Tibial nerve (tissue), 4 donors: Measurements from ENCODE around the gene WBP11.

Source experiments
- EP300 ChIP-seq, 2 donors: sonication (generic); formaldehyde crosslinking; IDR thresholded peaks; one replicate each; pipeline ENCODE4 v1.6.1; 2017; ENCODE audit warnings: antibody characterized with exemption in 2 of 2, mild to moderate bottlenecking in 1 of 2
- POLR2A ChIP-seq, 2 donors: fragments of 450-650 bp; IDR thresholded peaks; one replicate each; pipeline ENCODE4 v1.6.1; 2017; ENCODE audit warnings: antibody characterized with exemption in 2 of 2, mild to moderate bottlenecking in 2 of 2, moderate library complexity in 2 of 2
- TF ChIP-seq, protein P1 (sequence below), 5 experiments: fragments of 200-600 bp in 3 of 5; fragments of 450-650 bp in 2 of 5; sonication (generic) in 3 of 5; IDR thresholded peaks; one replicate each; pipeline ENCODE4 v1.5.1; 2016 to 2019; ENCODE audit warnings: antibody characterized with exemption in 5 of 5, mild to moderate bottlenecking in 3 of 5, moderate library complexity in 2 of 5

- TF ChIP-seq, protein P1, sequence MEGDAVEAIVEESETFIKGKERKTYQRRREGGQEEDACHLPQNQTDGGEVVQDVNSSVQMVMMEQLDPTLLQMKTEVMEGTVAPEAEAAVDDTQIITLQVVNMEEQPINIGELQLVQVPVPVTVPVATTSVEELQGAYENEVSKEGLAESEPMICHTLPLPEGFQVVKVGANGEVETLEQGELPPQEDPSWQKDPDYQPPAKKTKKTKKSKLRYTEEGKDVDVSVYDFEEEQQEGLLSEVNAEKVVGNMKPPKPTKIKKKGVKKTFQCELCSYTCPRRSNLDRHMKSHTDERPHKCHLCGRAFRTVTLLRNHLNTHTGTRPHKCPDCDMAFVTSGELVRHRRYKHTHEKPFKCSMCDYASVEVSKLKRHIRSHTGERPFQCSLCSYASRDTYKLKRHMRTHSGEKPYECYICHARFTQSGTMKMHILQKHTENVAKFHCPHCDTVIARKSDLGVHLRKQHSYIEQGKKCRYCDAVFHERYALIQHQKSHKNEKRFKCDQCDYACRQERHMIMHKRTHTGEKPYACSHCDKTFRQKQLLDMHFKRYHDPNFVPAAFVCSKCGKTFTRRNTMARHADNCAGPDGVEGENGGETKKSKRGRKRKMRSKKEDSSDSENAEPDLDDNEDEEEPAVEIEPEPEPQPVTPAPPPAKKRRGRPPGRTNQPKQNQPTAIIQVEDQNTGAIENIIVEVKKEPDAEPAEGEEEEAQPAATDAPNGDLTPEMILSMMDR (IDR thresholded peaks at IDR 0.05): no peak
- TF ChIP-seq POLR2A (IDR thresholded peaks at IDR 0.05) (no peak), EP300 (IDR thresholded peaks at IDR 0.05) (no peak)
These were observed 26.0 kb downstream of the WBP11 start for GRCh38 chr12:14777271-14777670.
